SKM-1 (cell line): ENCODE results near the gene CCDC78.
"Not testable (repeated sequence)": the region's sequence is repeated elsewhere in the genome, so short reads cannot be mapped to it uniquely, and the experiment has no call there.

Experiments
- DNase-seq: peaks from one replicate; lab custom pipeline; 2025; ENCODE audit not compliant: unreplicated experiment; lab: John Stamatoyannopoulos, UW

The CCDC78 gene

GRCh38 chr16:694863-695354, 31.3 kb downstream of the CCDC78 start:
- no peak for DNase-seq

GRCh38 chr16:694187-694862, 31.9 kb downstream of the CCDC78 start:
- no peak for DNase-seq

- DNase-seq: no peak
These were observed 32.5 kb downstream of the CCDC78 start for GRCh38 chr16:693766-694165.

GRCh38 chr16:693364-693763, 32.9 kb downstream of the CCDC78 start:
- no peak for DNase-seq

GRCh38 chr16:692356-693108, 33.7 kb downstream of the CCDC78 start:
- DNase-seq: no peak

- not testable (repeated sequence) for DNase-seq
These were observed 35.0 kb downstream of the CCDC78 start for GRCh38 chr16:691242-691641.

GRCh38 chr16:689175-689897, 36.9 kb downstream of the CCDC78 start:
- no peak for DNase-seq

GRCh38 chr16:687499-687898, 38.7 kb downstream of the CCDC78 start:
- DNase-seq: no peak

GRCh38 chr16:686459-687260, 39.6 kb downstream of the CCDC78 start:
- DNase-seq: no peak

GRCh38 chr16:685967-686366, 40.3 kb downstream of the CCDC78 start:
- DNase-seq: no peak

- no peak for DNase-seq
These were observed 41.1 kb downstream of the CCDC78 start for GRCh38 chr16:684961-685696.

- peak; percentile 90 for DNase-seq
These were observed 42.0 kb downstream of the CCDC78 start, which contains the start of gene JMJD8 for GRCh38 chr16:684071-684794. Gene JMJD8, minus strand, starts transcription at chr16:684334. Its CDS starts 15 bp downstream, at chr16:684319.

GRCh38 chr16:683396-684070, 42.7 kb downstream of the CCDC78 start:
- no peak for DNase-seq

GRCh38 chr16:682493-683395, 43.5 kb downstream of the CCDC78 start:
- no peak for DNase-seq

- no peak for DNase-seq
These were observed 44.4 kb downstream of the CCDC78 start for GRCh38 chr16:681746-682427.

- DNase-seq: no peak
These were observed 45.1 kb downstream of the CCDC78 start for GRCh38 chr16:680967-681745.

GRCh38 chr16:680625-680945, 45.7 kb downstream of the CCDC78 start:
- no peak for DNase-seq
